Central memory CD8-positive, alpha-beta T cell (primary cell): Measurements from ENCODE around the gene KREMEN1.

Source experiments
- ATAC-seq: fragments of 150-1000 bp; cut with Tn5 transposase; replicated peaks from 2 replicates; pipeline ENCODE4 v1.10.0; 2022; ENCODE audit warnings: mild to moderate bottlenecking, moderate FRiP score, moderate number of reproducible peaks; ENCODE audit not compliant: poor library complexity, severe bottlenecking; ENCODE audit errors: extremely low read depth
- DNase-seq, 2 donors: peaks; one replicate each; pipeline ENCODE4 v3.0.0; 2021; ENCODE audit warnings: low spot score in 2 of 2
- H3K27ac Mint-ChIP-seq: one replicate; pipeline ENCODE4 v1.8.0; 2022; ENCODE audit warnings: low read depth, mild to moderate bottlenecking, moderate library complexity, mixed read lengths
- H3K27me3 Mint-ChIP-seq: one replicate; pipeline ENCODE4 v1.8.0; 2022; ENCODE audit warnings: mixed read lengths
- H3K36me3 Mint-ChIP-seq: one replicate; pipeline ENCODE4 v1.8.0; 2022; ENCODE audit warnings: mild to moderate bottlenecking, moderate library complexity, mixed read lengths; ENCODE audit not compliant: insufficient read depth
- H3K4me1 Mint-ChIP-seq: one replicate; pipeline ENCODE4 v1.8.0; 2022; ENCODE audit warnings: mixed read lengths
- H3K4me3 Mint-ChIP-seq: one replicate; pipeline ENCODE4 v1.8.0; 2022; ENCODE audit warnings: mild to moderate bottlenecking, moderate library complexity, mixed read lengths
- H3K9me3 Mint-ChIP-seq: one replicate; pipeline ENCODE4 v1.8.0; 2022; ENCODE audit warnings: mixed read lengths

KREMEN1 gene

GRCh38 chr22:29122041-29122440 lies 49.2 kb downstream of the KREMEN1 start:
- H3K27ac Mint-ChIP-seq = no peak overlapping the region
- peaks cover 8% of the 10 kb centered on the region for H3K36me3 Mint-ChIP-seq
- peak; percentile 62 for ATAC-seq
- no peak for DNase-seq
- H3K4me3 Mint-ChIP-seq = no peak overlapping the region
- peaks cover 6% of the 10 kb centered on the region for H3K9me3 Mint-ChIP-seq
- H3K4me1 Mint-ChIP-seq = peaks cover 5% of the 10 kb centered on the region
- H3K27me3 Mint-ChIP-seq = peaks cover 36% of the 10 kb centered on the region

- H3K27ac Mint-ChIP-seq = no peak overlapping the region
- H3K36me3 Mint-ChIP-seq = peaks cover 7% of the 10 kb centered on the region
- H3K4me3 Mint-ChIP-seq = no peak overlapping the region
- no peak for ATAC-seq
- no peak for DNase-seq
- peaks cover under 1% of the 10 kb centered on the region for H3K4me1 Mint-ChIP-seq
- peaks cover 8% of the 10 kb centered on the region for H3K27me3 Mint-ChIP-seq
- peaks cover 2% of the 10 kb centered on the region for H3K9me3 Mint-ChIP-seq
Observed at GRCh38 chr22:29124777-29125442, 52.1 kb downstream of the KREMEN1 start.

GRCh38 chr22:29125443-29125778 lies 52.6 kb downstream of the KREMEN1 start:
- H3K36me3 Mint-ChIP-seq = peaks cover 4% of the 10 kb centered on the region
- H3K4me3 Mint-ChIP-seq = no peak overlapping the region
- no peak overlapping the region for H3K27ac Mint-ChIP-seq
- no peaks in the 10 kb centered on the region for H3K4me1 Mint-ChIP-seq
- DNase-seq (no peak), ATAC-seq (no peak)
- peaks cover 3% of the 10 kb centered on the region for H3K27me3 Mint-ChIP-seq
- H3K9me3 Mint-ChIP-seq = no peaks in the 10 kb centered on the region

GRCh38 chr22:29125844-29126243 lies 53.0 kb downstream of the KREMEN1 start:
- Mint-ChIP-seq H3K4me3 (no peak overlapping the region), H3K9me3 (no peaks in the 10 kb centered on the region), H3K27ac (no peak overlapping the region), H3K27me3 (no peaks in the 10 kb centered on the region), H3K36me3 (peaks cover 2% of the 10 kb centered on the region), H3K4me1 (no peaks in the 10 kb centered on the region)
- no peak for ATAC-seq
- DNase-seq = no peak

GRCh38 chr22:29126670-29127395 lies 54.0 kb downstream of the KREMEN1 start:
- H3K4me3 Mint-ChIP-seq = no peak overlapping the region

GRCh38 chr22:29128891-29129807 lies 56.3 kb downstream of the KREMEN1 start:
- Mint-ChIP-seq H3K4me1 (no peaks in the 10 kb centered on the region), H3K4me3 (no peak overlapping the region), H3K27me3 (peaks cover 10% of the 10 kb centered on the region), H3K9me3 (no peaks in the 10 kb centered on the region), H3K36me3 (peaks cover 2% of the 10 kb centered on the region), H3K27ac (no peak overlapping the region)
- ATAC-seq (no peak), DNase-seq (no peak)

More at GRCh38 chr22:29126670-29127395, 54.0 kb downstream of the KREMEN1 start:
- peaks cover 2% of the 10 kb centered on the region for H3K36me3 Mint-ChIP-seq
- H3K27me3 Mint-ChIP-seq = no peaks in the 10 kb centered on the region
- DNase-seq = no peak
- no peak for ATAC-seq
- no peak overlapping the region for H3K27ac Mint-ChIP-seq
- no peaks in the 10 kb centered on the region for H3K9me3 Mint-ChIP-seq
- H3K4me1 Mint-ChIP-seq = no peaks in the 10 kb centered on the region

- H3K9me3 Mint-ChIP-seq = no peaks in the 10 kb centered on the region
- no peak for ATAC-seq
- no peak overlapping the region for H3K4me3 Mint-ChIP-seq
- H3K4me1 Mint-ChIP-seq = no peaks in the 10 kb centered on the region
- H3K36me3 Mint-ChIP-seq = peaks cover 2% of the 10 kb centered on the region
- H3K27ac Mint-ChIP-seq = no peak overlapping the region
- H3K27me3 Mint-ChIP-seq = peaks cover 17% of the 10 kb centered on the region
- no peak for DNase-seq
Observed at GRCh38 chr22:29129808-29130140, 56.9 kb downstream of the KREMEN1 start.

GRCh38 chr22:29130476-29130875 lies 57.6 kb downstream of the KREMEN1 start:
- no peak overlapping the region for H3K27ac Mint-ChIP-seq
- H3K9me3 Mint-ChIP-seq = no peaks in the 10 kb centered on the region
- DNase-seq (no peak), ATAC-seq (no peak)
- H3K4me1 Mint-ChIP-seq = no peaks in the 10 kb centered on the region
- peaks cover 2% of the 10 kb centered on the region for H3K36me3 Mint-ChIP-seq
- peaks cover 24% of the 10 kb centered on the region for H3K27me3 Mint-ChIP-seq
- H3K4me3 Mint-ChIP-seq = no peak overlapping the region

GRCh38 chr22:29133603-29134133 lies 60.8 kb downstream of the KREMEN1 start:
- Mint-ChIP-seq H3K27me3 (peaks cover 39% of the 10 kb centered on the region), H3K36me3 (no peaks in the 10 kb centered on the region), H3K27ac (no peak overlapping the region), H3K4me1 (no peaks in the 10 kb centered on the region), H3K4me3 (no peak overlapping the region), H3K9me3 (no peaks in the 10 kb centered on the region)
- DNase-seq (no peak), ATAC-seq (no peak)

GRCh38 chr22:29134448-29134847 lies 61.6 kb downstream of the KREMEN1 start:
- peaks cover 47% of the 10 kb centered on the region for H3K27me3 Mint-ChIP-seq
- no peaks in the 10 kb centered on the region for H3K9me3 Mint-ChIP-seq
- no peak overlapping the region for H3K27ac Mint-ChIP-seq
- H3K4me3 Mint-ChIP-seq = no peak overlapping the region
- H3K36me3 Mint-ChIP-seq = no peaks in the 10 kb centered on the region
- DNase-seq (no peak), ATAC-seq (no peak)
- no peaks in the 10 kb centered on the region for H3K4me1 Mint-ChIP-seq

GRCh38 chr22:29136782-29137700 lies 64.2 kb downstream of the KREMEN1 start:
- Mint-ChIP-seq H3K9me3 (no peaks in the 10 kb centered on the region), H3K36me3 (no peaks in the 10 kb centered on the region), H3K4me1 (no peaks in the 10 kb centered on the region), H3K27ac (no peak overlapping the region), H3K27me3 (peaks cover 56% of the 10 kb centered on the region), H3K4me3 (no peak overlapping the region)
- DNase-seq (no peak), ATAC-seq (no peak)
